HG02884 (cell line): ENCODE measurements around the gene CCNE1.
A peak's percentile ranks its signal among the peaks of the same experiment; 100 is the strongest.
"Not testable (repeated sequence)": the region's sequence is repeated elsewhere in the genome, so short reads cannot be mapped to it uniquely, and the experiment has no call there.

ENCODE experiments used
- ATAC-seq: cut with Tn5 transposase; IDR thresholded peaks from one replicate; pipeline ENCODE4 v1.9.1; 2021; ENCODE audit warnings: mild to moderate bottlenecking, moderate library complexity; ENCODE audit not compliant: unreplicated experiment

The CCNE1 gene

DNA sequence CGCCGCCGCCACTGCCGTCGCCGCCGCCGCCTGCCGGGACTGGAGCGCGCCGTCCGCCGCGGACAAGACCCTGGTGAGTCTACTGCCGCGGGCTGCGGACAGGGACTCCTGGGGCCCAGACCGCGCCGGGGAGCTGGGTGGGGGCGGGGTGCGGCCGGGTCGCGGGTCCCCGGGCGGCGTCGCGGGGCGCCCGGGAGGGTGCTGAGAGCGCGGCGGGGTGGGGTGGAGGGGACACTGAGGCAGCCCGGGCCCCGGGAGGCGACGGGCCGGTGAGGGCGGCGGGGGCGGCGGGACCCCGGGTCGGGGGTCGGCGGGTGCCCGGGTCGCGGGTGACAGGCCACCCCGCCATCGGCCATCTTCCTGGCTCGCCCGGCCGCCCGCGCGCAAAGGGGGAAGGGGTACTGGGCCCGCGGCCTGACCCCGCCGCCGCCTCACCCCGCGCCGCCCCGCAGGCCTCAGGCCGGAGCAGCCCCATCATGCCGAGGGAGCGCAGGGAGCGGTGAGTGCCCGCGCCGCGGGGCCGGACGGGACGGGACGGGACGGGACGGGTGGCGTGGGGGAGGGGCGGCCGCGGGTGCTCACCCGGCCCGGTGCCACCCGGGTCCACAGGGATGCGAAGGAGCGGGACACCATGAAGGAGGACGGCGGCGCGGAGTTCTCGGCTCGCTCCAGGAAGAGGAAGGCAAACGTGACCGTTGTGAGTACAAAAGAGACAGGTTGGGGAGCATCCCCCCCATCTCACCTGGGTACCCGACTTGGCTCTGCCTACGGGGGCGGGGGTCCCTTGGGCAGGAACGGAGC, 489 bp downstream of the CCNE1 start:
- ATAC-seq, result peak; percentile 17

DNA sequence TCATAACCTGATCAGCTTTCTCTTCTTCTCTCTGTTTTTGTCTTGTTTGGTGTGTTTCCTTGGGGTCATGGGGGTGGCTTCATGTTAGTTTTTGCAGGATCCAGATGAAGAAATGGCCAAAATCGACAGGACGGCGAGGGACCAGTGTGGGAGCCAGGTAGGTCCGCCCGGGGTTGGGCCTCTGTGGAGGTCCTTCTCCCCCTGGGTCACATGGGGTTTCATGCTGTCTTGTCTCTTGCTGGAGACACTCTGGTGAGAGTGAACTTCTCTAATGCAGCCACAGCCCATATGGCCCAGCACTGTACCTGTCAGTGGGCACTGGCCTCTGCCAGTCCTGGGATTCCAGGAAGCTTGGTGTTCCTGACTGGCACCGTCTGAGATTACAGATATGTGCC, 1.1 kb downstream of the CCNE1 start:
- no peak for ATAC-seq

DNA sequence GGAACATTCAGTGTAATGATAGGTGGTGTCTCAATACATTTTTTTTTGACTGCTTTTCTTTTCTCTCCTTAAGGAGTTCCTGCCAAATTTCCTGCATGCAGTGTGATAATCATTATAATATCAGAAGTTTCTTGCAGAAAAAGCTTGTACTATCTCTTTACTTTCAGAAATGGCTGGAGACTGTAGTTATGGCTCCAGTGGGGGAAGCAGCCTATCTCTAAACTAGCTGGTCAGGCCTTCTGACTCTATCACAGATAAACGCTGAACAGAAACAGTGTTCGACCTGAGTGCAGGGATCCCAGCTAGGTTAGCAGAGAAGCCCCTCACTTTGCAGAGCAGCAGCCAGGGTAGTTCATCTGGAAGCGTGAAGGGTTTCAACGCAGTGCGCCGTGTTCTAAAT, 1.9 kb downstream of the CCNE1 start:
- no peak for ATAC-seq

GRCh38 chr19:29815231-29815630, 3.4 kb downstream of the CCNE1 start:
- ATAC-seq, result no peak

DNA sequence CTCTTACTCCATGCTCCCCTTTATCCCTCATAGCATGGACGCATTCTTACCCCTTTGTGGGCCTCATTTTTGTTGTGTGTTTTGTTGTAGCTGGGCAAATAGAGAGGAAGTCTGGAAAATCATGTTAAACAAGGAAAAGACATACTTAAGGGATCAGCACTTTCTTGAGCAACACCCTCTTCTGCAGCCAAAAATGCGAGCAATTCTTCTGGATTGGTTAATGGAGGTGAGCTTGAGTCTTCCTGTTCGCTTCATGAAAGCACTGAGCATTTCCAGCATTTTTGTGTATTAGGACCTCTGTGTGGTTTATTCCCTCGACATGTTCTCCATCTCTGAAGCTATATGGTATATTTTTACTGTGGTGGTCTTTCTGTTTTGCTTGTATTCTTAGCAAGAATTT, 5.5 kb downstream of the CCNE1 start:
- ATAC-seq, result no peak

DNA sequence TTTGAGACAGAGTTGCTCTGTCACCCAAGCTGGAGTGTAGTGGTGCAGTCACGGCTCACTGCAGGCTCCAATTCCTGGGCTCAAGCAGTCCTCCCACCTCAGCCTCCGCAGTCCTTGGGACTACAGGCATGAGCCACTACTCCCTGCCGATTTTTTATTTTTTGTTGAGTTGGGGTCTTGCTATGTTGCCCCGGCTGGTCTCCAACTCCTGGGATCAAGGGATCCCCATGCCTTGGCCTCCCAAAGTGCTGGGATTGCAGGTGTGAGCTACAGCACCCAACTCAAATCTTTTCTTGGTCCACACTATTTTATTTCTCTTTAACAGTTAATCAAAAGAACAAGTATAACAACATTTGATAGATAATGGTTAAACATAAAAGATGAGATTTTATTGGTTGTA, 7.5 kb downstream of the CCNE1 start:
- ATAC-seq, result no peak

DNA sequence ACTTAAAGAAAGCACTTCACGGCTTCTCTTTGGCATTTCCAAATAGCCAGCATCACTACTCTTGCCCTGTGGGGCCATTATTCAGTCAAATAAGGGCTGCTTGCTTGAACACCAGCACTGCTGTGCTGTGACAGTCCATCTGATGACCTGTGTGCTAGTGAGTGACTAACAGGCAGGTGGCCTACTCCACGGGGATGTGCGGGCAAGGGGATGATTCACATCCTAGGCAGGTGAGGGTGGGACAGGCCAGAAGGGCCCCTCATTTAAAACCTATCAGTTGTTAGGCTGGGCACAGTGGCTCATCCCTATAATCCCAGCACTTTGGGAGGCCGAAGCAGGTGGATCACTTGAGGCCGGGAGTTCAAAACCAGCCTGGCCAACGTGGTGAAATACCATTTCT, 8.2 kb downstream of the CCNE1 start:
- no peak for ATAC-seq

GRCh38 chr19:29823581-29824330, 12.0 kb downstream of the CCNE1 start:
- no peak for ATAC-seq

DNA sequence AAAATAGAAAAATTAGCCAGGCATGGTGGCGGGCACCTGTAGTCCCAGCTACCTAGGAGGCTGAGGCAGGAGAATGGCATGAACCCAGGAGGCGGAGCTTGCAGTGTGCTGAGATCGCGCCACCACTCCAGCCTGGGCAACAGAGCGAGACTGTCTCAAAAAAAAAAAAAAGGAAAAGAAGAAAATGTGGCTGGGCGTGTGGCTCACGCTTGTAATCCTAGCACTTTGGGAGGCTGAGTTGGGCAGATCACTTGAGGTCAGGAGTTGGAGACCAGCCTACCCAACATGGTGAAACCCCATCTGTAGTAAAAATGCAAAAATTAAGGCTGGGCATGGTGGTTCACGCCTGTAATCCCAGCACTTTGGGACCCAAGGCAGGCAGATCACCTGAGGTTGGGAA, 13.5 kb downstream of the CCNE1 start:
- ATAC-seq, result not testable (repeated sequence)

GRCh38 chr19:29831041-29831548, 19.3 kb downstream of the CCNE1 start:
- ATAC-seq, result no peak

DNA sequence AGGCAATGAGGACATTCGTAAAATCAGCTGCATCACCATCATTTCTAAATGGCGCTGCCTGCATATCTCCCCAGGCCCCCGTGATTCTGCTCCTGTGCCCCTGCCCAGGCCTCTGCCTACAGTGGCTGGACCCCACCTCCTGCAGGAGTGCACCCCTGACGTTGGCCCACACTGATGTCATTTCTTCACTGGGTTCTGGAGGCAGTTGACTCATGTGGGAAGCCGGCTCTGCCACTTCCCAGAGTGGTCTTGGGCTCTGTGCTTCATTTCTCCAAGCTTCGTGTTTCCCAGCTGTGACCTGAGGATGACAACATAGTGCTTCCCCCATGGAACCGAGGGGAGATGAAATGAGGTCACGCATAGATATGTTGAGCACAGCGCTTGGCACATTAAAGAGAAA, 19.9 kb downstream of the CCNE1 start:
- ATAC-seq, result no peak

DNA sequence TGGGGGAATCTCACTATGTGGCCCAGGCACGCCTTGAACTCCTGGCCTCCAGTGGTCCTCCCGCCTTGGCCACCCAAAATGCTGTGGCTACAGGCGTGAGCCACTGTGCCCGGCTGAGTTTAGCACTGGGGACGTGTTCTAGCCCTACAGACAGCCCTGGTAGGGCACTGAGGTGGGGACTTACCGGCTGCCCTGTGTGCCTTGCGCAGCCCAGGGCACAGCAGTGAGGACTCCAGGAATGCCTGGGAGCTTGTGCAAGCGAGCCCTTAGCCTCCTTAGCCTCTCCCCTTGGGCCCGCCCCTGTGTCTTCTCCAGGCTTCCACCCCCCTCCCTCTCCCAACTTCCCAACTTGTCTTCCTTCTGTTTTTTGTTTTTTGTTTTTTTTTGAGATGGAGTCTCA, 21.0 kb downstream of the CCNE1 start:
- ATAC-seq, result no peak

GRCh38 chr19:29833614-29834261, 21.9 kb downstream of the CCNE1 start:
- no peak for ATAC-seq

DNA sequence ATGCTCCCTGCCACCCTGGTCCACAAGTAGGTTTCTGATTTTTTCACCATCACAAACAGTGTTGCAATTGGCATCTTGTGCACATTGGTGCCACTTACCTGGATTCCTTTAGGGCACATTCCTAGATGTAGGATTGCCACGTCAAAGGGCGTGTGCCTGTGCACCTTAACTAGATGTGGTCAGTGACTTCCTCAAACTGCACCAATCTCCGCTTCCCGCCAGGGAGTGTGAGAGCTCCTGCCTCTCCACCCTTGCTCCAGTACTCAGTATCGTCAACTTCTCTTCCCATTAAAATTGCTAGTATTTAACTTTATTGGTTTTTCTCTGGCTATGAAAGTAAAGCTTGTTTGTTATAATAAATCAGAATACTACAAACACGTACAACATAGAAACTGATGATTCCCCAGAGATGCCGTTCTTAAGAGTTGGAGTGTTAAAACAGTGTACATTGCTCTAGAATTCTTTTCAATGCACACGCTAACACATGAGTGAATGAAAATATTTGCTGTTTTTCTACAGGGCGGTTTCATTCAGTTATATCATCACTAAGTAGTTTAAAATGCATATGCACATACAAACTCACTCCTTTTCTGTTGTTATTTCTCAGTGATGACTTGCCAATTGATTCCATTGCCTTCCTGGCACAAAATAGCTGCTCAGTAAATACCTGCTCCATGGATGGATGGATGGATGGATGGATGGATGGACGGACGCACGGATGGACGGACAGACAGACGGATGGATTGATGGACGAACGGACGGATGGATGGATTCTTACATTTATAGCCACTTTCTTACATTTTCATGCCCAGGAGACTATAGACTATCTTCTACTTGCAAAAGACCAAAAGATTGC, 23.4 kb downstream of the CCNE1 start:
- no peak for ATAC-seq

DNA sequence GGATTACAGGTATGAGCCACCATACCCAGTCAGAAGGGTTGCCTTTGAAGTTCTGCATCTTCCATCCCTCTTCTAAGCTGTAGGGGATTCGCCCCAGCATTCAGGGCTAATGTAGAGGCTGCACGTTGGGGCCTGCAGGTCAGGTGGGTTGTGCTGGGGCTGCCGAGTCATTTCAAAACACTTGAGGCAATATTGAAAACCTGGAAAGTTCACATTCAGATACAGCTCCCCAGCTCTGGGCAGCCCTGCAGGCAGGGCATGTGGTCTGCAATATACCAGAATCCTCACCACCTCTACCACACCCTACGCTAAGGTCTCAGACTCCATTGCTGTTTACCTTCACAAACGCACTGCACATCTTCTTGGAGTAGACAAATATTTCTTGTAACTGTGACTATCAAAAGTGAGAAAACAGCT, 24.6 kb downstream of the CCNE1 start:
- ATAC-seq, result peak; percentile 78

DNA sequence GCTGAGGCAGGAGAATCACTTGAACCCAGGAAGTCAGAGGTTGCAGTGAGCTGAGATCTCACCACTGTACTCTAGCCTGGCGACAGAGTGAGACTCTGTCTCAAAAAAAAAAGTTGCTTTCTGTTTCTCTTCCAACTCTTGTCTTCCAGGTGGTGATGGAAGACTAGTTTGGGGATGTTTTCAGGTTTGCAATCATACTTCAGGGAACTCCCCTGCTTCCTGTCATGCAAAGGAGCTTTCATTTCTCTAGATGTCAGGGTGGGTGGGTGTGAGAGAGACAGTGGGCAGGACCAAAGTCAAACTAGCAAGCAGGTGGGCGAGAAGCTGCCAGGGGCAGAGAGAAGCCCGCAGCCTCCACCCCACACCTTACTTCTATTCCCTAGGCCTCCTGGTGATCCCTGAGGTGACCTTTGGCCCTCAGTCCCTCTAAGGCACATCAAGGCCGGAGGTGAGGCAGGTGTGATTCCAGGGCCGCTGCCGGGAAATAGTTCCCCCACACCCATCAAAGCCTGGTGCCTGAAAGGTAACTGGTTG, 25.7 kb downstream of the CCNE1 start:
- ATAC-seq, result peak; percentile 68

DNA sequence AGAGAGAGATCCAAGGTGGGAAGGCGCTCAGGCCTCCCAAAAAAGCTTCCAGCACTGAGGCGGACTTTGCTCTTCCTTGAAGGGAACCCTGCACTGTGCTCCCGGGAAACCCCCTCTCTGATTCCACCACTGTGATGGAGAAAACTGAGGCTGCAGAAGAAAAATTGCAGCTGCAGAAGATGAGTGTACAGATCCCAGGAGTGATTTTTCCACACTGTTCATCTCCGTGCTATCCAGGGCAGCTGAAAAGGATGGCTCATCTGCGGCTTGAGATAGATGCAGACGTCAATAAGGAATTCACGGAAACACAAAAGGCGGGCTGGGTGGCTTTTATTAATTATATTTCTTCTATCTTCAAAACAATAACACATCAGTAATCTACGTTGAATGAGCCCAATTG, 26.2 kb downstream of the CCNE1 start:
- ATAC-seq, result no peak

DNA sequence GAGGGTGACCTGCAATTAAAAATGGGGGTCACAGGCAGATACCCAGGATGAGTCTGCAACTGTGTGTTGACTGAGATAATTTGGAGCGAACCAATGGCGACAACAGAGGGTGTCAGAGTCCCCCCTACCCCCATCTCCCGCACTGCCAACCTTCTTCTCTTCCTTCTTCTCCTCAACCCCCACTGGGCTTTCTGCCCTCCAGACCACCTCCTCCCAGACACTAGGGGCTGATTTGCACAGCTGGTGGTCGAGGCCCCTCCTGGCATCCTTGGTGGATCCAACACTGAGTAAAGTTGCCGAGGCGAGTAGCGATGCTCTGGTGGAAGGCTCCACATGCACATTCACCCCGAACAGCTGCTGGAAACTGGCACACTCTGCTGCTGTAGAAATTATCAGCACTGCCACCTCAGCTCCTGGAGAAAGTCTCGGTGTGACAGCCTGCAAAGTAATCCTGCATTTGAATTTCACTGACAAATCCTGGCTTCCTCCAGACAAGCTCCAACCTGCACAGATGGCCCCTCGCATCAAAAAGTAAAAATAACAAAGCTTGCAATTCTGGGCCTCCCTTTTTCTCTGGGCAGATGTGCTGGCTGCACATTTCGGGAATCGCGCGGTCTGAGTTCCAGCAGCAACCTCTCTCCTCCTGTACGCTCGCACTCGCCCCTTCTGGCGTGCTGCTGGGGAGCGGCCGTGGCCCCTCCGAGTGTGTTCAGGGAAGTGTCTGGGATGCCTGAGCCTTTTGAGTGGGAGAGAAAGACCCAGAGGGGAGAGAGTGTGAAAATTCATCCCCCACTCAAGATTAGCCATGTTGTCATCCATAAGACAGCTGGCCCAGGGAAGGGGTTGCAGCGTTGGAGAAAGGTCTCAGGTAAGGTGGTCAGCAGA, 28.5 kb downstream of the CCNE1 start:
- ATAC-seq, result no peak

DNA sequence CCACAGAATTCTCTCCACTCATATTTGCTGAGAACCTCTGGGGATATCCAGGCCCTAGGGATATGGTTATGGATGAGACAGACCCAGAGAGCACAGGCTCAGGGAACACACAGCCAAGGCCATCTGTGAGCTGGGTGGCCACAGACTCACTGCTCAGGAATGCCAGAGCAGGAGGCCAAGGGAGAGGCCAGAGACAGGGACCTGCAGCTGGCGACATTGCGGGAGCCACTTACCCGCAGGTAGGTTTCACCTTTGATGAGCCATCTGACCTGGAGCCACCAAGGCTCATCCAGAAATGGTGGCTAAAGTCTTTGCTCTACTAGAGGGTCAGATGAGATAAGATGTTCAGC, 29.4 kb downstream of the CCNE1 start:
- ATAC-seq, result no peak
